ENCODE results near the gene SETDB1. TPM values are rescaled to one million over a fixed set of nuclear protein-coding genes. Genes with fewer than 3 reads are reported as not detected.
"Not testable (repeated sequence)": the region's sequence is repeated elsewhere in the genome, so short reads cannot be mapped to it uniquely, and the experiment has no call there.

Gene SETDB1
- total and polyA plus RNA-seq, 4 experiments from 2014 or later, result 9.8 to 72.6 (median 42.8) TPM

DNA sequence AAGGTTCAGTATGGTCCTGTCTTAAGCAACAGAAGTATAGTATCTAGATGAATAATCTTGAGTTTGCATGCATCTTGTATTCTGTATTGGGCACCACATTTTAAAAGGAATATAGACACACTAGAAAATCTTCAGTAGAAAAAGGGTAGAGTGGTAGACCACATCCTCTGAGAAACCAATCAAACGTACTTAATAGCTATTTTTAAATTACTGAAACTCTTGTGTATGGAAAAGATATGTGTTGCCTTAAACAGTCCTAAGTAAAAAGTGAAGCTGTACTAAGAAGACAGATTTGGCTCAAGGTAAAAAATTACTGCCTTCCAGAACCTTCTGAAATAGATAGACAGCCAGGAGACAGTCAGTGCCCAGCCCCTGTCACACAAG, 36.1 kb upstream of the SETDB1 start:
- H3K9me3 Mint-ChIP-seq, result no peaks in the 10 kb centered on the region
- peak overlapping the region in 5 of 8 donors; percentile 3 to 65 (median 33) for H3K4me3 Mint-ChIP-seq
- no peaks in the 10 kb centered on the region for H3K36me3 ChIP-seq (ENCODE audit: insufficient read depth, low read length)
- no peaks in the 10 kb centered on the region for H3K36me3 Mint-ChIP-seq
- no peaks in the 10 kb centered on the region for H3K27me3 ChIP-seq (ENCODE audit: insufficient read depth, low read length)
- H3K4me1 ChIP-seq (ENCODE audit: insufficient read depth, low read length), result peaks cover 10% of the 10 kb centered on the region
- H3K27ac ChIP-seq (ENCODE audit: low read depth, low read length), result no peak overlapping the region
- H3K27ac Mint-ChIP-seq, result peak overlapping the region in 2 of 7 donors; percentile 13 to 22
- no peaks in the 10 kb centered on the region for H3K9me3 ChIP-seq (ENCODE audit: control insufficient read depth in 1 of 2, low read length in 2 of 2)
- POLR2A ChIA-PET (ENCODE audit: partially characterized antibody), result interaction anchor here (1.0 to 1.1 kb wide), 2 partner anchors 14 to 33 kb away, joined by 3 to 5 read pairs; partner anchors contain the start of gene ARNT
- H3K4me3 ChIP-seq (ENCODE audit: low read length in 2 of 2), result no peak overlapping the region
- intact Hi-C loops (cut with micrococcal nuclease), result no loop called here
- peaks cover 14 to 21% (median 16%) of the 10 kb centered on the region in 4 donors for H3K4me1 Mint-ChIP-seq
- peaks cover 2 to 4% of the 10 kb centered on the region in 2 donors for H3K27me3 Mint-ChIP-seq
- CTCF ChIA-PET (ENCODE audit: partially characterized antibody), result no interaction called here
- peak in 3 of 5 donors; percentile 14 to 22 (median 19) for DNase-seq

GRCh38 chr1:150893336-150893913, 32.7 kb upstream of the SETDB1 start:
- intact Hi-C loops (cut with micrococcal nuclease), result no loop called here

DNA sequence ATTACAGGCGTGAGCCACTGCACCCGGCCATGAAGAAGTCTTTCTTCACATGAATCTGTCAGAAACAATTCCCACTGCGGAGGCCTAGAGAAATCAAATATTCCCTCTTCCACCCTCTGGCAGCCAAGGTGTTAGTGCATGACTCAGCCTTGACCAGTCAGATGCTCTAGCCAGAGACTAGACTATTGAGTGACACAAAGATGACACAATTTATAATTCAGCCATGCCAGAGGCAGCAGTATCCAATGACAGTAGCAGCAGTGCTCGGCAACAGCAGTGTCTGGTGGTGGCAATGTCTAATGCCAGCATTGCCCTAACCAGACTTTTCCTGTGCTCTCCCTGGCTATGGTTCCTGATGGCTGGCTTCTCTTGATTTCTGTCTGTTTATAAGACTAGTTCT, 30.5 kb upstream of the SETDB1 start:
- DNase-seq, result no peak
- H3K27ac Mint-ChIP-seq, result peak overlapping the region in 1 of 7 donors; percentile 3
- Histone ChIP-seq H3K27me3 (ENCODE audit: insufficient read depth, low read length) (no peaks in the 10 kb centered on the region), H3K4me3 (ENCODE audit: low read length in 2 of 2) (no peak overlapping the region), H3K36me3 (ENCODE audit: insufficient read depth, low read length) (no peaks in the 10 kb centered on the region), H3K27ac (ENCODE audit: low read depth, low read length) (no peak overlapping the region), H3K4me1 (ENCODE audit: insufficient read depth, low read length) (no peaks in the 10 kb centered on the region), H3K9me3 (ENCODE audit: control insufficient read depth in 1 of 2, low read length in 2 of 2) (no peaks in the 10 kb centered on the region)
- CTCF ChIA-PET (ENCODE audit: partially characterized antibody), result no interaction called here
- H3K27me3 Mint-ChIP-seq, result peaks cover 2% of the 10 kb centered on the region in 2 donors
- H3K9me3 Mint-ChIP-seq, result no peaks in the 10 kb centered on the region
- POLR2A ChIA-PET (ENCODE audit: partially characterized antibody), result no interaction called here
- no peaks in the 10 kb centered on the region for H3K36me3 Mint-ChIP-seq
- H3K4me1 Mint-ChIP-seq, result peaks cover 3 to 4% (median 4%) of the 10 kb centered on the region in 4 donors
- no peak overlapping the region for H3K4me3 Mint-ChIP-seq
- intact Hi-C loops (cut with micrococcal nuclease), result no loop called here

More at GRCh38 chr1:150893336-150893913, 32.7 kb upstream of the SETDB1 start:
- POLR2A ChIA-PET (ENCODE audit: partially characterized antibody), result interaction anchor here (1.7 kb wide), 1 partner anchor 32 kb away, joined by 4 read pairs; the partner anchor contains the start of gene SETDB1
- H3K4me1 Mint-ChIP-seq, result peaks cover 14 to 21% (median 16%) of the 10 kb centered on the region in 4 donors
- H3K36me3 ChIP-seq (ENCODE audit: insufficient read depth, low read length), result no peaks in the 10 kb centered on the region
- DNase-seq, result no peak
- H3K9me3 Mint-ChIP-seq, result no peaks in the 10 kb centered on the region
- H3K36me3 Mint-ChIP-seq, result no peaks in the 10 kb centered on the region
- H3K27ac Mint-ChIP-seq, result no peak overlapping the region
- peaks cover 2 to 4% of the 10 kb centered on the region in 2 donors for H3K27me3 Mint-ChIP-seq
- H3K27me3 ChIP-seq (ENCODE audit: insufficient read depth, low read length), result no peaks in the 10 kb centered on the region
- CTCF ChIA-PET (ENCODE audit: partially characterized antibody), result no interaction called here
- H3K9me3 ChIP-seq (ENCODE audit: control insufficient read depth in 1 of 2, low read length in 2 of 2), result no peaks in the 10 kb centered on the region
- H3K4me3 ChIP-seq (ENCODE audit: low read length in 2 of 2), result no peak overlapping the region
- no peak overlapping the region for H3K27ac ChIP-seq (ENCODE audit: low read depth, low read length)
- H3K4me1 ChIP-seq (ENCODE audit: insufficient read depth, low read length), result peaks cover 10% of the 10 kb centered on the region
- no peak overlapping the region for H3K4me3 Mint-ChIP-seq

GRCh38 chr1:150899795-150900194, 26.4 kb upstream of the SETDB1 start:
- H3K9me3 Mint-ChIP-seq; H3K9me3 ChIP-seq (ENCODE audit: control insufficient read depth in 1 of 2, low read length in 2 of 2); H3K36me3 ChIP-seq (ENCODE audit: insufficient read depth, low read length); H3K27ac ChIP-seq (ENCODE audit: low read depth, low read length); H3K4me1 ChIP-seq (ENCODE audit: insufficient read depth, low read length); H3K4me3 Mint-ChIP-seq; H3K27ac Mint-ChIP-seq; H3K36me3 Mint-ChIP-seq; H3K4me1 Mint-ChIP-seq; H3K27me3 ChIP-seq (ENCODE audit: insufficient read depth, low read length); POLR2A ChIA-PET (ENCODE audit: partially characterized antibody); CTCF ChIA-PET (ENCODE audit: partially characterized antibody); intact Hi-C loops (cut with micrococcal nuclease); H3K4me3 ChIP-seq (ENCODE audit: low read length in 2 of 2); H3K27me3 Mint-ChIP-seq; DNase-seq: not testable (repeated sequence)

DNA sequence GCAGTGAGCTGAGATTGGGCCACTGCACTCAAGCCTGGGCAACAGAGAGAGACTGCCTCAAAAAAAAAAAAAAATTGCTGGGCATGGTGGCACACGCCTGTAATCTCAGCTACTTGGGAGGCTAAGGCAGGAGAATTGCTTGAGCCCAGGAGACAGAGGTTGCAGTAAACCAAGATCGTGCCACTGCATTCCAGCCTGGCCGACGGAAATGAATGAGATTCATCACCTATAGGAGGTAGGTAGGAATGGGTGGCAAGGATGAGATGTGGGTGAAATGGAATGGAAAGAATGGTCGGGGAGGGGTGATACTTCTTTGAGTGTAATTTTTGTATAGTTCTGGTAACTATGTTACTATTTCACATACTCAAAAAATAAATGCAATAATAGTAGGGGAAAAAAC, 23.8 kb upstream of the SETDB1 start:
- Mint-ChIP-seq H3K27me3 (no peaks in the 10 kb centered on the region), H3K36me3 (no peaks in the 10 kb centered on the region), H3K4me1 (no peaks in the 10 kb centered on the region), H3K9me3 (no peaks in the 10 kb centered on the region), H3K4me3 (no peak overlapping the region), H3K27ac (no peak overlapping the region)
- H3K4me1 ChIP-seq (ENCODE audit: insufficient read depth, low read length), result no peaks in the 10 kb centered on the region
- H3K4me3 ChIP-seq (ENCODE audit: low read length in 2 of 2), result no peak overlapping the region
- H3K27ac ChIP-seq (ENCODE audit: low read depth, low read length), result no peak overlapping the region
- H3K9me3 ChIP-seq (ENCODE audit: control insufficient read depth in 1 of 2, low read length in 2 of 2), result no peaks in the 10 kb centered on the region
- intact Hi-C loops (cut with micrococcal nuclease), result no loop called here
- no peaks in the 10 kb centered on the region for H3K36me3 ChIP-seq (ENCODE audit: insufficient read depth, low read length)
- no peaks in the 10 kb centered on the region for H3K27me3 ChIP-seq (ENCODE audit: insufficient read depth, low read length)
- CTCF ChIA-PET (ENCODE audit: partially characterized antibody), result no interaction called here
- no peak for DNase-seq
- POLR2A ChIA-PET (ENCODE audit: partially characterized antibody), result no interaction called here

- no peaks in the 10 kb centered on the region for H3K9me3 Mint-ChIP-seq
- intact Hi-C loops (cut with micrococcal nuclease), result no loop called here
Observed at GRCh38 chr1:150902751-150903150, 23.4 kb upstream of the SETDB1 start.

GRCh38 chr1:150905301-150905700, 20.9 kb upstream of the SETDB1 start:
- Histone ChIP-seq H3K9me3 (ENCODE audit: control insufficient read depth in 1 of 2, low read length in 2 of 2) (no peaks in the 10 kb centered on the region), H3K27me3 (ENCODE audit: insufficient read depth, low read length) (no peaks in the 10 kb centered on the region), H3K27ac (ENCODE audit: low read depth, low read length) (no peak overlapping the region), H3K4me3 (ENCODE audit: low read length in 2 of 2) (no peak overlapping the region), H3K36me3 (ENCODE audit: insufficient read depth, low read length) (no peaks in the 10 kb centered on the region), H3K4me1 (ENCODE audit: insufficient read depth, low read length) (no peaks in the 10 kb centered on the region)
- intact Hi-C loops (cut with micrococcal nuclease), result no loop called here
- H3K4me1 Mint-ChIP-seq, result no peaks in the 10 kb centered on the region
- H3K9me3 Mint-ChIP-seq, result no peaks in the 10 kb centered on the region
- H3K27me3 Mint-ChIP-seq, result no peaks in the 10 kb centered on the region
- CTCF ChIA-PET (ENCODE audit: partially characterized antibody), result no interaction called here
- no peaks in the 10 kb centered on the region for H3K36me3 Mint-ChIP-seq
- H3K4me3 Mint-ChIP-seq, result no peak overlapping the region
- POLR2A ChIA-PET (ENCODE audit: partially characterized antibody), result no interaction called here
- no peak overlapping the region for H3K27ac Mint-ChIP-seq
- no peak for DNase-seq

More at GRCh38 chr1:150902751-150903150, 23.4 kb upstream of the SETDB1 start:
- Histone ChIP-seq H3K27ac (ENCODE audit: low read depth, low read length) (no peak overlapping the region), H3K4me3 (ENCODE audit: low read length in 2 of 2) (no peak overlapping the region), H3K4me1 (ENCODE audit: insufficient read depth, low read length) (no peaks in the 10 kb centered on the region), H3K27me3 (ENCODE audit: insufficient read depth, low read length) (no peaks in the 10 kb centered on the region), H3K36me3 (ENCODE audit: insufficient read depth, low read length) (no peaks in the 10 kb centered on the region), H3K9me3 (ENCODE audit: control insufficient read depth in 1 of 2, low read length in 2 of 2) (no peaks in the 10 kb centered on the region)
- no peak overlapping the region for H3K4me3 Mint-ChIP-seq
- DNase-seq, result no peak
- ChIA-PET CTCF (ENCODE audit: partially characterized antibody) (no interaction called here), POLR2A (ENCODE audit: partially characterized antibody) (no interaction called here)
- H3K27me3 Mint-ChIP-seq, result no peaks in the 10 kb centered on the region
- H3K4me1 Mint-ChIP-seq, result no peaks in the 10 kb centered on the region
- H3K27ac Mint-ChIP-seq, result no peak overlapping the region
- no peaks in the 10 kb centered on the region for H3K36me3 Mint-ChIP-seq

Data from CD4-positive, alpha-beta memory T cell (primary cell).